ENCODE results near the gene UBE2A. TPM values are rescaled to one million over a fixed set of nuclear protein-coding genes. Genes with fewer than 3 reads are reported as not detected.

UBE2A gene
- total RNA-seq, 2 experiments from 2014 or later = 72.3 to 77.3 TPM

DNA sequence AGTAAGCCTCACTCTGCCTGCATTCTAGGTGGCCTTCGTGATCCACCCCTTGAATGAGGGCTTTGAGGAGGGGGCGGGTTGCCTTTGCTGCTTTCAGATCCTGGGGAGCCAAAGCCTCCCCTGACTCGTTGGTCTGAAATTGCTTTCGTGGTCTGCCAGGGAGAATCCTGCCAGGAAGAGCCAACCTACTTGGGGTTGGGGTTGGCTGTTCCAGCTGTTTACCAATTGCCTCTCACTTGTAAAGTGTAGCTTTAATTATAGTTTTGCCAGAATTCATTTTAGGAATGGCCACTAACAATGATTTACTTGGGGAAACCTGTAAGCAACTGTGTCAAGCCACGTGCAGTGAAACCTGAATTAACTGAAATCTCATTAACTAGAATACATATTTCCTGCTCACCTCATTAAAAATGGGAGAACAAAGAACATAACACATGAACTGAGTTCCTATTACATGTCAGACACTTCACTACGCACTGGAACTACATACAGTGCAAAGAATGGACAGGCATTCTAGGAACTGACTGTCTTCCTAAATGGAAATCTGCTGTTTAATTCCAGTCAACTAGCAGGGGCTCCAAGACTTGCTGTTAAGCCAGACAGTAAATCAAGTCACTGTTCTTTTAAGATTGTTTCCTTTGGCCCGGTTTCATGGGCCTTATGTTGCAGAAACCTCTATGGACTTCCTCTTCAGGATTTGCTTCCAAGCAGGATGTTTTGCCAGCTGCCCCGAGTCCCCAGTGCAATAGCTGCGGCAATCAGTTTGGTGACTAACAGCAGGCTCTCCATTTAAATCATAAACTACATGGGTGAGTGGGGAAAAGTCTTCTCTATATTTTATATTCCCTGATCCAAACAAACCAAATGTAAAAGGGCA lies 48.2 kb downstream of the UBE2A start:
- Mint-ChIP-seq H3K9me3 (no peaks in the 10 kb centered on the region), H3K4me3 (no peak overlapping the region), H3K27ac (no peak overlapping the region), H3K4me1 (no peaks in the 10 kb centered on the region), H3K27me3 (no peaks in the 10 kb centered on the region), H3K36me3 (ENCODE audit: low read depth) (peaks cover 18% of the 10 kb centered on the region)
- DNase-seq = no peak
- ChIA-PET CTCF (interaction anchor here (0.7 to 1.1 kb wide), 2 partner anchors 61 to 72 kb away, joined by 3 read pairs; no protein-coding TSS in a partner anchor), POLR2A (no interaction called here)

DNA sequence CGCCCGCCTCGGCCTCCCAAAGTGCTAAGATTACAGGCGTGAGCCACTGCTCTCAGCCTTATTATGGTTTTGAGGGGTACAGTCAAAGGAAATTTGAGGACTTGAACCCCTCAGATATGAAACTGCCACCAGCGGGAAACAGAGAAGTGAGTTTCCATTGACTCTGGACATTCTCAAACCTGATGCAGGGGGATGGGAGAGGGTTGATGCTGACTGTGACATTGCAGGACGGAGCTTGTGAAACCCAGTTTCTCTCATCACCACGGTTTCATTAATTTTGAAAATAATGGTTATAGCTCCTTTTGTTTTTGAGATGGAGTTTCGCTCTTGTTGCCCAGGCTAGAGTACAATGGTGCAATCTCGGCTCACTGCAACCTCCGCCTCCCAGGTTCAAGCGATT lies 50.1 kb downstream of the UBE2A start:
- CTCF ChIA-PET = interaction anchor here (0.7 to 1.3 kb wide), 3 partner anchors 10 to 130 kb away, joined by 3 to 4 read pairs (median 3); no protein-coding TSS in a partner anchor
- DNase-seq = no peak
- H3K27me3 Mint-ChIP-seq = no peaks in the 10 kb centered on the region
- H3K4me1 Mint-ChIP-seq = no peaks in the 10 kb centered on the region
- H3K36me3 Mint-ChIP-seq (ENCODE audit: low read depth) = peaks cover 21% of the 10 kb centered on the region
- POLR2A ChIA-PET = no interaction called here
- H3K4me3 Mint-ChIP-seq = no peak overlapping the region
- no peaks in the 10 kb centered on the region for H3K9me3 Mint-ChIP-seq
- H3K27ac Mint-ChIP-seq = no peak overlapping the region

DNA sequence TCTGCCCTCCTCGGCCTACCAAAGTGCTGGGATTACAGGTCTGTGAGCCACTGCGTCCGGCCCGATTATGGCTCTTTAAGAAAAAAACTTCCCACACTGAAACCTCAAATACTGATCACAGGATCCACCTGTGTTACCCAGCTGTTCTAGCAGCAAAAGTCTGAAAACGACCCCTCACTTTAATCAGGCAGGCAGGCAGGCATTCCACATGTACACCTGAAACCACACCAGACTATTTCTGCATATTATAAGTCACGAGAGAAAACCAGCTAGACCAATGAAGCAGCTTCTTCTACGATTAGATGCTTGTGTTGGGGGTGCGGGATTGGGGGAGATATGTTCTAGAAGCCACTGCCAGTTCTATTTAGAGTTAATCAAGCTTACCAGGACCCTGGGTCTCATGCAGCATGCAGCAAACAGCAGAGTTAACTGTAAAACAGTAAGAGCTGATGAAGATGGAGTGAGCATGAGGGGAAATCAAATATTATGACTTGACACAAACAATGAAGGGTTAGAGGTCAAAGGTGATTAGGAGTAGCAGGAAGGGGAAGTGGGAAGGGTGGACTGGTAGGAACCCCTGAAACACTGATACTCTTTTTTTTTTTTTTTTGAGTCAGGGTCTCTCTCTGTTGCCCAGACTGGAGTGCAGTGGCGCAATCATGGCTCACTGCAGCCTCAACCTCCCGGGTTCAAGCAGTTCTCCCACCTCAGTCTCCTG lies 50.7 kb downstream of the UBE2A start:
- DNase-seq = no peak
- Mint-ChIP-seq H3K4me1 (no peaks in the 10 kb centered on the region), H3K27ac (no peak overlapping the region), H3K9me3 (no peaks in the 10 kb centered on the region), H3K27me3 (no peaks in the 10 kb centered on the region), H3K4me3 (no peak overlapping the region), H3K36me3 (ENCODE audit: low read depth) (peaks cover 19% of the 10 kb centered on the region)
- CTCF ChIA-PET = interaction anchor here (0.7 to 1.3 kb wide), 3 partner anchors 9 to 129 kb away, joined by 3 to 4 read pairs (median 3); no protein-coding TSS in a partner anchor
- POLR2A ChIA-PET = no interaction called here

DNA sequence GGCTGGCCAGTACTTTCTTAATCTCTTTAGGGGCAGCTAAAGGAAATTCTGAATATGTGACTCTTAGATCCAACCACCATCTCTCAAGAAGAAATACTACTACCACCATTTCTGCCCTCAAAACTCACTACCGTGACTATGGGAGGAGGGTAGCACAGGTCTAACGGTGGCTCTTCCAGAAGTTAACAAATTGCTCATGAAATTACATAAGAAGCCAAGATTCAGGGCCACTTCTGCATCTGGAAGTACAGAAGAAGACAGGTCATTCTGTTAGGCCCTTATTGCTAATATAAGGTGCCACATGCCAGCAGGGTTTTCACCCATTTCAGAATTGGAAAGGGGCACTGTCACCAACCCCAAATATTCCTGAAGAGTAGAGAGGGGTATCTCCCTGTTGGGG lies 51.5 kb downstream of the UBE2A start:
- H3K27me3 Mint-ChIP-seq = no peaks in the 10 kb centered on the region
- DNase-seq = no peak
- no peaks in the 10 kb centered on the region for H3K4me1 Mint-ChIP-seq
- CTCF ChIA-PET = interaction anchor here (1.3 kb wide), 1 partner anchor 8 kb away, joined by 4 read pairs; no protein-coding TSS in a partner anchor
- H3K4me3 Mint-ChIP-seq = no peak overlapping the region
- H3K36me3 Mint-ChIP-seq (ENCODE audit: low read depth) = peaks cover 19% of the 10 kb centered on the region
- POLR2A ChIA-PET = no interaction called here
- no peaks in the 10 kb centered on the region for H3K9me3 Mint-ChIP-seq
- H3K27ac Mint-ChIP-seq = no peak overlapping the region

Other genes with a start within 250 kb of the UBE2A start
- 1 to 10 TPM; 3.3 to 4.0 TPM for gene SLC25A43, start 175.2 kb upstream of the UBE2A start, total RNA-seq
- gene SLC25A5, start 106.1 kb upstream of the UBE2A start, total RNA-seq = 100 to 1,000 TPM; 425 to 426 TPM
- gene STEEP1, start 9.2 kb upstream of the UBE2A start, total RNA-seq = 10 to 100 TPM; 21.0 to 22.9 TPM
- gene NKRF, start 31.9 kb downstream of the UBE2A start, total RNA-seq = 10 to 100 TPM; 13.7 to 15.4 TPM
- 100 to 1,000 TPM; 298 to 329 TPM for gene SEPTIN6, start 118.6 kb downstream of the UBE2A start, total RNA-seq
- gene SOWAHD, start 184.0 kb downstream of the UBE2A start, total RNA-seq = 1 to 10 TPM; 3.1 to 3.3 TPM
- gene RPL39, start 217.1 kb downstream of the UBE2A start, total RNA-seq = 1,000 to 10,000 TPM; 1,629 to 1,903 TPM